A673 (cell line): ENCODE measurements around the gene KPNA6. TPM values are rescaled to one million over a fixed set of nuclear protein-coding genes. Genes with fewer than 3 reads are reported as not detected.

ENCODE experiments used
- BruUV-seq: library from RNA; stranded (reverse); fragments of 400-500 nt; replicated peaks from 2 replicates; lab custom pipeline; 2021; lab: Mats Ljungman, UMichigan
- CTCF ChIA-PET: fragments of 300-600 bp; sonication (Branson Sonifier 250); formaldehyde crosslinking; loops from one replicate; lab custom pipeline; 2022; ENCODE audit warnings: antibody characterized with exemption; lab: Charles Lee
- POLR2A ChIA-PET: fragments of 300-600 bp; sonication (Branson Sonifier 250); formaldehyde crosslinking; loops from one replicate; lab custom pipeline; 2022; ENCODE audit warnings: antibody characterized with exemption; ENCODE audit not compliant: low non-redundant PET; lab: Charles Lee
- DNase-seq: peaks from one replicate; pipeline ENCODE4 v3.0.0-alpha.2; 2015; ENCODE audit warnings: low spot score
- H3K27ac ChIP-seq: fragments of 200-600 bp; sonication (generic); 2 replicates; pipeline ENCODE4 v1.5.1; 2016; ENCODE audit warnings: mixed run types, low read depth, mild to moderate bottlenecking, mixed read lengths, antibody characterized with exemption, low read length; ENCODE audit not compliant: poor library complexity, severe bottlenecking
- H3K27me3 ChIP-seq: fragments of 200-600 bp; sonication (generic); replicated peaks from 2 replicates; pipeline ENCODE4 v1.6.1; 2017; ENCODE audit warnings: mixed run types, low read depth, mild to moderate bottlenecking, mixed read lengths, antibody characterized with exemption, low read length; ENCODE audit not compliant: insufficient read depth, poor library complexity
- H3K36me3 ChIP-seq: fragments of 200-600 bp; sonication (generic); 2 replicates; pipeline ENCODE4 v1.6.1; 2016; ENCODE audit warnings: mixed run types, mild to moderate bottlenecking, mixed read lengths, antibody characterized with exemption, low read length; ENCODE audit not compliant: insufficient read depth, poor library complexity, severe bottlenecking
- H3K4me1 ChIP-seq: fragments of 200-600 bp; sonication (generic); 2 replicates; pipeline ENCODE4 v1.6.1; 2017; ENCODE audit warnings: mixed run types, mild to moderate bottlenecking, mixed read lengths, antibody characterized with exemption, low read length; ENCODE audit not compliant: insufficient read depth, poor library complexity, severe bottlenecking
- H3K4me3 ChIP-seq: fragments of 200-600 bp; sonication (generic); 2 replicates; pipeline ENCODE4 v1.5.1; 2016; ENCODE audit warnings: low read depth, mixed run types, mild to moderate bottlenecking, mixed read lengths, low read length; ENCODE audit not compliant: poor library complexity, severe bottlenecking
- H3K9me3 ChIP-seq: fragments of 200-600 bp; sonication (generic); 2 replicates; pipeline ENCODE4 v1.6.1; 2016; ENCODE audit warnings: mixed run types, low read depth, mild to moderate bottlenecking, mixed read lengths, antibody characterized with exemption, low read length; ENCODE audit not compliant: poor library complexity, severe bottlenecking
- CTCF ChIP-seq: fragments of 300-800, 200-600 bp; sonication (generic); conservative IDR thresholded peaks from 2 replicates; pipeline ENCODE4 v1.5.1; 2017; ENCODE audit warnings: low read depth, mild to moderate bottlenecking, antibody characterized with exemption, low read length, moderate library complexity, mixed read lengths
- EZH2 ChIP-seq: fragments of 200-600 bp; sonication (generic); IDR thresholded peaks from 2 replicates; pipeline ENCODE4 v1.6.1; 2017; ENCODE audit warnings: borderline replicate concordance, low read depth, mild to moderate bottlenecking, mixed read lengths, antibody characterized with exemption, low read length; ENCODE audit not compliant: poor library complexity, severe bottlenecking
- intact Hi-C: fragments of 100-400 bp; cut with micrococcal nuclease; formaldehyde crosslinking; loops from one replicate; pipeline ENCODE4 v1.10.0; 2022; ENCODE audit not compliant: unreplicated experiment
- total RNA-seq: library from RNA; stranded (reverse); gene quantifications from 2 replicates; pipeline ENCODE4 v1.2.3, GENCODE V29; 2021

The KPNA6 gene
- total RNA-seq, 1 experiment from 2014 or later = 96.8 TPM

- Histone ChIP-seq H3K27ac (no peak overlapping the region), H3K9me3 (no peaks in the 10 kb centered on the region), H3K27me3 (no peaks in the 10 kb centered on the region), H3K4me3 (no peak overlapping the region), H3K4me1 (peaks cover 36% of the 10 kb centered on the region), H3K36me3 (no peaks in the 10 kb centered on the region)
- ChIA-PET CTCF (no interaction called here), POLR2A (no interaction called here)
- BruUV-seq = no TSS peak
- no peak for DNase-seq
- intact Hi-C loops = loop anchor here (10.0 kb wide), 1 partner anchor 104 kb away; no protein-coding TSS in a partner anchor
- TF ChIP-seq CTCF (no peak), EZH2 (no peak)
Measured at GRCh38 chr1:32068957-32069588, 38.8 kb upstream of the KPNA6 start.

- Histone ChIP-seq H3K36me3 (peaks cover 11% of the 10 kb centered on the region), H3K9me3 (no peaks in the 10 kb centered on the region), H3K27ac (peak overlapping the region; percentile 87), H3K4me1 (peaks cover 27% of the 10 kb centered on the region), H3K4me3 (peak overlapping the region; percentile 67), H3K27me3 (no peaks in the 10 kb centered on the region)
- intact Hi-C loops = loop anchor here (2.0 kb wide), 1 partner anchor 35 kb away; no protein-coding TSS in a partner anchor
- POLR2A ChIA-PET = interaction anchor here (0.5 to 1.0 kb wide), 4 partner anchors 9 to 426 kb away, joined by 3 to 4 read pairs (median 4); no protein-coding TSS in a partner anchor
- no peak for DNase-seq
- TSS peak; percentile 93 for BruUV-seq
- CTCF ChIA-PET = interaction anchor here (1.0 kb wide), 1 partner anchor 11 kb away, joined by 10 read pairs; no protein-coding TSS in a partner anchor
- TF ChIP-seq CTCF (no peak), EZH2 (no peak)
Measured at GRCh38 chr1:32071758-32072621, 35.9 kb upstream of the KPNA6 start.

GRCh38 chr1:32072622-32073298, 35.1 kb upstream of the KPNA6 start, which contains the start of gene TMEM39B:
Gene TMEM39B, plus strand, starts transcription at chr1:32072939. Its CDS starts 109 bp downstream, at chr1:32073048.
- Histone ChIP-seq H3K4me1 (peaks cover 22% of the 10 kb centered on the region), H3K9me3 (no peaks in the 10 kb centered on the region), H3K27me3 (no peaks in the 10 kb centered on the region), H3K27ac (peak within 1 kb of the TSS; percentile 87), H3K4me3 (peak within 1 kb of the TSS; percentile 67), H3K36me3 (peaks cover 19% of the 10 kb centered on the region)
- TF ChIP-seq CTCF (no peak), EZH2 (no peak)
- DNase-seq = peak; percentile 99
- ChIA-PET POLR2A (interaction anchor here (0.5 to 1.0 kb wide), 8 partner anchors 10 to 427 kb away, joined by 3 to 11 read pairs (median 4); no protein-coding TSS in a partner anchor), CTCF (interaction anchor here (0.5 to 1.5 kb wide), 10 partner anchors 10 to 446 kb away, joined by 3 to 13 read pairs (median 5); no protein-coding TSS in a partner anchor)
- BruUV-seq = no TSS peak
- intact Hi-C loops = loop anchor here (2.0 kb wide), 1 partner anchor 34 kb away; no protein-coding TSS in a partner anchor
